GM12891 (cell line): ENCODE data around the gene FILIP1.

Source experiments
- POLR2A ChIP-seq: IDR thresholded peaks from 2 replicates; pipeline ENCODE4 v1.6.1; 2011; ENCODE audit warnings: low read depth, low read length, control low read depth
- POLR2AphosphoS5 ChIP-seq: IDR thresholded peaks from 2 replicates; pipeline ENCODE4 v1.6.1; 2011; ENCODE audit warnings: low read depth, low read length, control low read depth
- TAF1 ChIP-seq: IDR thresholded peaks from 2 replicates; pipeline ENCODE4 v1.6.1; 2011; ENCODE audit warnings: low read depth, low read length, control low read depth

- TF ChIP-seq POLR2A = no peak
- no peak for TF ChIP-seq TAF1
- TF ChIP-seq POLR2AphosphoS5 = no peak
These were observed 5.6 kb downstream of the FILIP1 start for GRCh38 chr6:75488033-75488432.
